Stimulated activated CD8-positive, alpha-beta memory T cell treated with anti-CD3 and anti-CD28 coated beads, Interleukin-15, amount 100 ng/mL, for 1 hour (primary cell): ENCODE measurements around the gene SORBS2.
"Not testable (repeated sequence)": the region's sequence is repeated elsewhere in the genome, so short reads cannot be mapped to it uniquely, and the experiment has no call there.

ENCODE experiments used
- DNase-seq: peaks from one replicate; pipeline ENCODE4 v3.0.0-alpha.2; 2020; ENCODE audit warnings: low read depth

Gene SORBS2

DNA sequence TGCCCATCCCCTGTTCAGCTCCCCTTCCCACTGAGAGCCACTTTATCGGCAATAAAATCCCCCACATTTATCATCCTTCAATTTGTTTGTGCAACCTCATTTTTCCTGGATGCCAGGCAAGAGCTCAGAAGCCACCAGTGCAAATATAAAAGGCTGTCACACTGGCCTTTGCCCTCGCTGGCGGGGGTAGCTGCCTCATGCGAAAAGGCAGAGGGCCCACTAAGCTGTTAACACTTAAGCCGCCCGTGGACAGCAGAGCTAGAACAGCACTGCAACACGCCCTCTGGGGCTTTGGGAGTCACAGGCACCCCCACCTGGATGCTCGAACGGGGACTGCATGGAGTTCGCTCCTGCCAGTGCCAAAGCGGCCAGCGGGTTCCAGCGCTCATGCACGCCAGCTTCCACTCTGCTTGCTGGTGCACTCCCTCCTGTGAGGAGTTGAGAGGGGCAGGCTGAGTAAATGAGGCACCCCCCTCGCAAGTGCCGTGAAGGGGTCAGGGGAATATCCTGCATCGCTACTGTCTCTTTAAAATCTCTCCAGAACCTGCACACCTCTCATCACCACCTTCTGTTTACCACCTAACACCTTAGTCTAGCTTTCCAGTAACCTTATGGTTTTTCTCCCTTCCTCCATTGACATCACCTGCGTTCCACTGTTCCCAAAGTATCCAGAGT is 99.5 kb downstream of the SORBS2 start:
- DNase-seq, result no peak

DNA sequence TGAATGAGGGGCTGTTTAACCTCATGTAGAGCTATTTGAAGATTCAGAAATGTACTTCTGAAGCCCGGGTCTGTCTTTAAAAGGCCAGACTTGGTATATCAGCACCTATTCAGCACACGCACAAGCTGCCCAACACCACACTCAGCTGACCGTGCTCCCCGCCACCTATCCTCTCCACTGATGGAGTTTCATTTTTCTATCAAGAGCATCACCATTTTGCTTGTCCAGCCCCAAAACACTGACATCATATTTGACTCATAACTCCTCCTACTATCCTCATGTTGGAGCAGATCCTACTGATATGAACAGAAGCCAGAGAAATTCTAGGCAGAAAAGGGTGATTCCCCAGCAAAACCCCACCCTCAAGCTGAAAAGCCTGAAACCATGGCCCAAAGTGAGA is 100.3 kb downstream of the SORBS2 start:
- DNase-seq, result no peak

DNA sequence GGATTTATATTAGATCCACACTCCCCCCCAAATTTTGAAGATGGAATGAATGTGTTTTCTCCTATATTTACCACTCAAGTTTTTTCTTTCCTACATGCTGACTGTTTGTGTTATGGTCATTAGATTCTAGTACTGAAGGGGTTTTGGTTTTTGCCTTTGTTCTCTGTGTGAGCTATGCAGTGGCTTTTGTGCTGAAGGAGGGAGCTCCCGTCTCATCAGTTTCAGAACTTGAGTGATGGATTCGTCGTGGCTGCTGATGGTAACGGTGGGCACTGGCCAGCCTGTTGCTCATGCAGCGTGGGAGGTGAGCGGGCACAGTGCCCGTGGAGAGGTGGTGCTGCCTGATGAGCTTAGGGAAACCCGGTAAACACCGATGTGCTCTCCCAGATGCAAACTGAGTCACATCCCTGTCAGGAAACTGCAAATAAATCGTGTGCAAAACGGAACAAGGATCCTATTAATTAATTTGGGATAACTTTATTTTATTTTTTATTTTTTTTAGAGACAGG is 101.5 kb downstream of the SORBS2 start:
- no peak for DNase-seq

DNA sequence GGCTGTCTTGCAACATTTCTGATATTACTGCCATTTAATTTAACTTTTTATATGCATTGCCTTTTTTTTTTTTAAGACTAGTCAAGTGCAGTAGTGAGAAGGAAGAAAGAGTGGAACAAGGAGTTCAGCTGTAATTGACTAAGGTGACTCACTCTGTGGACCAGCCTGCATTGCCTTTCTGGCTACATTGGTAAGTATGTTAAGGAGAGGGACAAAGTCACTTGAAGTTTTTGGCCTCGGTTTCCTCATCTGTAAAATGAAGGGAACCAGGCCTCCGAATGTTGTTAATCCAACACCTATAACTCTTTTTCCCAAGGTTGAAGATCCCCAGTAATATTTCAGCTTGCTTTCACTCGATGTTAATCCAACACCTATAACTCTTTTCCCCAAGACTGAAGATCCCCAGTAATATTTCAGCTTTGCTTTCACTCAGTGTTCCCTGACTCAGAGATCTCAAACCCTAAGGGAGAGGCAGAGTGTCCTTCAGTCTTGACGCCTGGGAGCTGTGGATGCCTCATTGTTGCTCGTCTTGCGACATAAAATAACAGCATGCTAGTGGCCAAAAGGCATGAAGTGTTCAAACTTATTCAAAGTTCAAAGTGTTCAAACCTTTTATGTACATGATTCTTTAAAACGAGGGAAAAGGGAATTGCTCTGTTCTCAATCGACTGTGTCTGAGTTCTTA is 102.0 kb downstream of the SORBS2 start:
- no peak for DNase-seq

DNA sequence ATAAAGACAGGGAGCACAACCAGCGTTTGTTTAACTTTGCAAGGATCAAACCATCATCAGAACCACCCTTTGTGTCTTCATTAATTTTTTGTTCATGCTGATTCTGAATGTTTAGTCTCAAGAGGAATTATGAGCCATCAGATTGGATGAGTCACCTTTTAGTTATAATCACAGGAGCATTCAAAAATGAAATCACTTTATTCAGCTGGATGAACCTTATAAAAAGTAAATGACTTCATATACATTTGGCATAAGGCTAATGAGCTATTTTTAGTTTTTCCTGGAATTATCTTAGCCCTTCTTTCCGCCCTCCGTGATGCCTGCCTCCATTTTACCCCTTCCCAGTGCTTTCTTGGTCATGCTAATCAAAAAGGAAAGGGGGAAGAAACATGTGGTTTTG is 103.6 kb downstream of the SORBS2 start:
- no peak for DNase-seq

DNA sequence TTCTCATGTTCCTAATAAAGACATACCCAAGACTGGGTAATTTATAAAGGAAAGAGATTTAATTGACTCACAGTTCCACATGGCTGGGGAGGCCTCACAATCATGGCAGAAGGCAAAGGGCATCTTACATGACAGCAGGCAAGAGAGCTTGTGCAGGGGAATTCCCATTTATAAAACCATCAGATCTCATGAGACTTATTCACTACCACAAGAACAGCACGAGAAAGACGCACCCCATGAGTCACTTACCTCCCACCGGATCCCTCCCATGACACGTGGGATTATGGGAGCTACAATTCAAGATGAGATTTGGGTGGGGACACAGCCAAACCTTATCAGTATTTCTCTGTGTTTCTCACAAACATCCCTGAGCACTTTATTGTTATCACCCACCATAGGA is 104.4 kb downstream of the SORBS2 start:
- not testable (repeated sequence) for DNase-seq

DNA sequence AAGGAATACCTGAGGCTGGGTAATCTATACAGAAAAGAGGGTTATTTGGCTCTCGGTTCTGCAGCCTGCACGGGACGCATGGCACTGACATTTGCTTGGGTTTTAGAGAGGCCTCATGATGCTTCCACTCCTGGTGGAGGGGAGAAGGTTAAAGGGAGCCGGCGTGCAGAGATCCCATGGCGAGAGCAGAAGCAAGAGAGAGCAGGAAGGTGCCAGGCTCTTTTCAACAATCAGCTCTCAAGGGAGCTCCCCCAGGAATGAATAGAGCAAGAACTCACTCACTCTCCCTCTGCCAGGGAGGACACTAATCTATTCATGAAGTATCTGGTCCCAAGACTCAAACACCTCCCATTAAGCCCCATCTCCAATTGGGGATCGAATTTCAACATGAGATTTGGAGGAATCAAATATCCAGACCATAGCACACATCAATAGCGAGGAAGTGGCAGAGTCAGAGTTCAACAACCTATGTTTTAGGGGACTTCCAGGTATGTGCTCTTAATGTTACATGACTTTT is 109.8 kb downstream of the SORBS2 start:
- no peak for DNase-seq

DNA sequence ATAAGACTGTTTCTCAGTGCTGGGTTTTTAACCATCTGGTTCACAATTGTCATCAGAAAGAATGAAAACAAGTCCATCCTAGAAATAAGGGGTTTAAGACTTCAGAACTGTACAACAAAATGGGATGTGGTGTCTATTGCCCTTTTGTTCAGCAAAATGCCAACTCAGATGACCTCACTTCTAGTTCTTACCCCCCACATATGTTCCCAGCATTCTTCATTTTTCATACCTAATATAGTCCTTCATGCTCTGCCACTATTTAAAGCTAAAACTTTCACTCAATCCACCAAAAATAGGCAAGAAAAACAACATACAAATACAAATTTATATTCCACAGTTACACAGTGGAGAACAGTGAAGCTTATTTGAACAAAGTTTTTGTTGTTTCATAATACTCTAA is 111.4 kb downstream of the SORBS2 start:
- no peak for DNase-seq

DNA sequence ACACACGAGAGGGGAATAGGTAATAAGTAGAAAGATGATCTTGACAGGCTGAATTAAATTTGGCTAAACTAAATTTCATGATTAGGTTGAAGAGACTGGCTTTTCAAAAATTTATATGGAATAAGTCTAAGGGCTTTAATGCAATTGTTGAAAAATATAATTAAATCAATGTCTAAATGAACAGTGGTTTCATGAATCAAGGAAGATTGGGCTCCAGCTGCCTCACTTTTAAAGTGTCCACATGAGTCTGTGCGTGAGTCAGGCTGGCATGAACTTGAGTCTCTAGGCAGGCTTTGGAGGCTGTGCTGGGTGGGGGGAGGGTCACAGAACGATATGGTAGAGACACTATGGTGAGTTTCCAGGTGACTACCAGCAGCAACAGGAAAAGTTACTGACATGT is 111.9 kb downstream of the SORBS2 start:
- DNase-seq, result no peak

DNA sequence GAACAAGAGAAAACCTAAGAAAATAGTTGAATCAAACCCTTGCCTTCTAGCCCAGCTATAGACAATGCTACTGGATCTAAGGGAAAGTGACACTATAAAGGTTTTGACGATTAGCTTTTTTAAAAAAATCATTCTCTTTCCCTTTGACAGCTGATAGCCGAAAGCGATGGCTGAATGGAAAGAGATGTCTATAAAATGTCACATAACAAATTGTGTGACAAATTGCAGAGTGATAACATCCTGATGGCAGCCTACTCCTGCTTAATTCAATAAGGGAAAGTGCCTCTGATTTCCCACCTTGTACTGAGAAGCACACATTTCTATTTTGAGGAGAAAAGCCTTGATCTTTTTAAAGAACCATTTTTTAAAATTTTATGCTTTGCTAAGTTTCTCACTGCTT is 114.5 kb downstream of the SORBS2 start:
- DNase-seq, result no peak

DNA sequence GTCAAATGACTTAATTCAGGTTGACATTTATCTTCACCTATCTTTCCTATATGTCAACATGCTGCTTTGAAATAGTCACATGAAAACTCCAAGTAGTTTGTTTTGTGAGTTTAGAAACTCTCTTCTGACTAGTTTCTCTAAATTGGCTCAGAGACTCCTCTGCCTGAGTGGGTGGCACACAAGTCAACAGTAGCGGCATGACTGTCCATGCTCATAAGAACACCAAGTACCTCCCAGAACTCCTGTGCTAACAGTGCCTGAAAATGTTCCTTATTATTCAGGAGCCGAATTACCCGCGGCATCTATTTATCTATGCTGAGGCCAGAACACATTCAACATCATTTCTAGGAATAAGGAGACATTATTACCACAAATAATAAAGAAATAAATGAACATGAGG is 116.3 kb downstream of the SORBS2 start:
- DNase-seq, result no peak

DNA sequence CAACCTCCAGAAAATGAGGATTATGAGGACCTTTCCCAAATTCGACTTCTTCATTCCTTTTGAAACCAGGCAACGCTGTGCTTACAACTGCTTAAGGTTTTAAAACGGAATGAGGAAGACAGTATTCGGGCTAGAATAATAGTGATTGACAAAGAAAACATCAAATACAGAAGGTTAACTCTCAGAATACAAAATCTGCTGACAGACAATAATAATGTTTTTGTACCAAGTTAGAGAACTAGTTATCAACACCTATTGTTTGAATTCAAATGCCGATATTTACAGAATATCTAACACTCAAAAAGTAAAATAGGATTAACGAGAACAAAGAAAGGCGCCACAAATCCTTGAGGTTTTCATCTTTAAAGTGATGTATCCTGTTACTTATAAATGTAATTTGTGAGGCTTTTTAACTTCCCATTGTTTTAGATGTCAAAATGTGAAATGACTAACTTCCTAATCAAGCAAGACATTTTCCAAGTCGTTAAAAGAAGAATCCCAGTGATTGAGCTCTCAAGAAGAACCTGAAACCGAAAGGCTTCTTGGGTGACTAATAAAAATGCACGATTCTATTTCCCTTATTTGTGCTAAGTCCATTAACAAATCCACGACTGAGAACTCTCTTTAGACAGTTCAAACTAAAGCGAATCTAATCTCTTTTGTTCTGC is 118.3 kb downstream of the SORBS2 start:
- no peak for DNase-seq

DNA sequence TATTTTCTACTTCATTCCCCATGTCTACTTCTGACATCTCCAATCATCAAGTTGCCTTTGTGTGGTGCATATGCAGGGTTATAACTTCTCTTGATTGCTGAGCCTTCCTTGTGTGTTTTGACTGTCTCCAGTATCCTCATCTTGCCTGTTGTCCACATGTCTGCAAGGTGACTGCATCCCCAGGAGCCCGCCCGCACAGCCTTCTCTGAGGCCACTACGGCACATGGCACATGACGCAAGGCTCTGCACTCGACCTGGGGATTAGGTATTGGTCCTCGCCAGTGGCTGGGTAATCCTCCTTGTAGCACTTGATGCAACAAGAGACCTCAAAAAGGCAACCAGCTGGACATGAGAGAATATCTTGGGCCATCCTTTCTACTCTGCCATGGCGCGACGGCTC is 122.6 kb downstream of the SORBS2 start:
- no peak for DNase-seq

DNA sequence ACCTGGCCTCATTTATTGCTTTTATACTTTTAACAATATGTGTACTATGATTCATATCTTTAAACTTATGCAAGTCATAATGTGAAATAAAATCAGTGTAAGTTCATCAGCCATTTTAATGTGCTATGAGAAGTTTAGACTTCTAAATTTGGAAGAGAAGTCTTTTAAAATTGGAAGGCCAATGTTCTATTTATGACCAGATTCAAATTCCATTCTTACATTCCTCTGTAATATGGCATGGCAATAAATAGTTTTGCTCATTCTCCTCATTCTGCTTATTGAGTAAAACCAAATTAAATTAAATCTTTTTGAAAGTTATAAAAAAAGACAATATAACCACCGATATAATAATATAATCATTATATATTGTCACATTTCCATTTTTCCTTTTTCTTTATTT is 126.2 kb downstream of the SORBS2 start:
- DNase-seq, result no peak

DNA sequence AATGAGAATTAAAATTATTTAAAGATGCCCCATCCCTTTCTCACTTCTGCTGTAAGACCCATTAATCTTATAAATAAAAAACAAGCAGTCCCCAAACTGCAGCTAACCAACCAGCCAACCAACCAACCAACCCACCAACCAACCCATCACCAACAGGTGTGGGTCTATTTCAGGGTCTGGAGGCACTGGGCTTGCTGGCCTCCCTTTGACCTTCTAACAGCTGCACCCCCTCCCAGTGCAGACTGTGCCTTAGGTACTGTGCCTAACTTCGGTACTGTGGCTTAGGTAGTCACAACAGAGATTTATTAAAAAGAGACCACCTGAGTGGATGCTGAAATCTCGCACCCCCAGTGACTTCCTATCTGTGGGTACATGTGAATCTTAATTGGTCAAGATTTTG is 128.1 kb downstream of the SORBS2 start:
- no peak for DNase-seq

DNA sequence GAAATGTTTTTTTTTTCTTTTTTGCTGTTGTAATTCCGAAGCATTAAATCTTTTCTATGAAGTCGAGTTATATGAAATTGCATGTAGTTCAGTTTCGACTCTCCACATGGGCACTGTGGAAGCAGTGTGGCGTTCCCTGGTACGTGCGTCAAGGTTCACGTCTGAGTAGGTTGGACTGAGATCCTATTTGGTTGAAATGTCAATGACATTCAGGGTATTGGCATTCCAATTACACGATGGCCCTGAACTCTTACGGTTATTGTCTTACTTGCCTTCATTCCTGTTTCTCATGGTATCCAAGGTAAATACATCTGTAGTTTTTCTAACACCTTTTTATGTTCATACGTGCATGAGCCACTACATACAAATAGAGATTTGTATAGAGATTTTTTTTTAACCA is 128.8 kb downstream of the SORBS2 start:
- no peak for DNase-seq

DNA sequence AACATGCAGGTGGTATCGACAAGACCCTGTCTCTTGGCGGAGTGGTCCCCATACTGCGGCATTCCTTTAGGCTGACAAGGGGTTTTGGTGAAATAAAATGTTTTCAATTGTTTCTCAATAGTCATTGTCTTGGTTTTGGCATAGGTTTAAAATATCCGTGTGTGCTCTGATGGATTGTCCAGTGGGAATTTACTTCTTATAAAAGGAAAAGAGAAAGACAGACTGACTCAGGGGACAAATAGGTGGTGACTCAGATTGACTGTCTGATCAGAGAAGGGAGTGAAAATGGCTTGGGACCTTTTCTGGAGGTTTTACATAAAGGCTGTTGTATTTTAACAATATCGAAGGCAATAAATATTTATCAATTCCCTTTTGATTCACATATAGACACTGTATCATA is 129.8 kb downstream of the SORBS2 start:
- no peak for DNase-seq

DNA sequence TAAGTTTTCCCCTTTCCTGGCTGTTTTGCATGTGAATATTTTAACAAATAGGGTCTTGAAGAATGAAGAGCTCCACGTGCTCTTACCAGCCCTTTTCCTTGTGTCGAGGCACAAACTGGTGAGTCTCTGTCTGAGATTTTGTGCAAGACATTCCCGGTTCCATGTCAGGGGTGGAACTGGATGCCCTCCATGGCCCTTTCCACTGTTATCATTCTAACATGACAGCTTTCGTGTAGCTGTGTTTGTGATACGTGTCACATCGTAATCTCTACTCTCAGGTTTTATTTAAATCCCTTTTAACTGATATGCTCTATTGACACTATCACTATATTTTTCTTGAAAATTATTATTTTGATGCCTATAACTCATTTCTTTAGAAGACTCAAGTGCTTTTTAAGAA is 130.4 kb downstream of the SORBS2 start:
- no peak for DNase-seq

DNA sequence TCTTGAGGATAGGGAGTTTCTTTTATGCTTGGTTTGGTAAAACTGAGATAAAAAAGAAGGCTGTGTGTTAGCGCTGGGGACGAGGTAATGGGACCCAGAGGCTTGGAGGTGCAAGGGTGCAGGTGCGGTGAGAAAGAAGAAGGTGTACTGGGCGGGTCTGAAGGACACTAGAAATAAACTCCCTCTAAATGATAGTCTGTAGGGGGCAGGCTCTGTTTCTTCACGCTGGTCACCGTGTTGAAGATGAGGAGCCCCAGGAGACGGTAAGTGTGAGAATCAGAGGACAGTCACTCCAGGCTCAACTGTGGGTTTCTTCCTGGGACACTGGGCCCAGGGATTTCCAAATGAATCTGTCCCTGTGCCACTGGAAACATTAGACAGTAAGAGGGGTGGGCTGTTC is 131.4 kb downstream of the SORBS2 start:
- DNase-seq, result no peak

DNA sequence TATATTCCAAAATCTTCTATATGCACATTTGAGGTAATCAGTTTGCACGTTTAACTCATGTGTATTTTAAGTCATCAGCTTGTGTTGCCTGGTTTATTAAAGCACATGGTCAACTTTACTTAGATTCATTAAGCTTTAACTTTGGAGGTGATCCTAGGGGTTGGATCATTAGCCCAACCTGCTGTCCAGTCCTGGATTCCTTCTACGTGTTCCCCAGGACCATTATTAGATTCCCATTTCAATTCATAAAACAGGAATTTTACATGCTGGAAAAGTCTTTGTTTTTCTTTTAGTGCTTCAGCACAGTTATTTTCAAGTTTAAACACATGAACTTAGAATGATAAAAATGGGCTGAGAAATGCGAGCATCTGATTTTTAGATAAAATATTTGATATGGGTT is 132.5 kb downstream of the SORBS2 start:
- DNase-seq, result no peak

DNA sequence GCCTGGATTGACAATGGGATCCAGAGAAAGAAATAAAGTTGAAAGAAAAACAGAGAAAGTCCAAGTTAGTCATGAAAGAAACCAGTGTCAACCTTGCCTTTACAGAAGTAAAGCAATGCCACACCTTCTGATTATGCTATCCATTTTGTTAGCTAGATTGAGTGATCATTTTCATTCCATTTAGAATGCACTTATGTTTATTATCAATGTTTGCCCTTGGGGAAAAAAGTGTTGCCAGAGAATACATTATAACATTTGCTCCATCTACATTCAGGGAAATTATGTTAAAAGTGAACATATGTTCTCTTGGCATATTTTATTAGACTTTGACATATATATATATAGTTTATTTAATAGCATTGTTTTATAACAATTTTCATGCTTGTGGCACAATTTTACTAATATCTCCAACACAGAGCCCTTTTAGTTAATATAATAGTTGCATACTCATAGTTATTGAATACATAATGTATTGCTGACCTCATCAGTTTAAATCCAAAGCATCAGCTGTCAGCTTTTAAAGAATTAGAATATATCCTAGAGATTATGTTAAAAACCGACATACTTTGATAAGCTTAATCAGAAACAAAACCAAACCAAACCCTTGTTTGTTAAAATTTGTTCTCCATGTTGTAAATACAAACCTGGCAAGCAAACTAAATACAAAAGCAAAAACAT is 134.2 kb downstream of the SORBS2 start:
- no peak for DNase-seq

DNA sequence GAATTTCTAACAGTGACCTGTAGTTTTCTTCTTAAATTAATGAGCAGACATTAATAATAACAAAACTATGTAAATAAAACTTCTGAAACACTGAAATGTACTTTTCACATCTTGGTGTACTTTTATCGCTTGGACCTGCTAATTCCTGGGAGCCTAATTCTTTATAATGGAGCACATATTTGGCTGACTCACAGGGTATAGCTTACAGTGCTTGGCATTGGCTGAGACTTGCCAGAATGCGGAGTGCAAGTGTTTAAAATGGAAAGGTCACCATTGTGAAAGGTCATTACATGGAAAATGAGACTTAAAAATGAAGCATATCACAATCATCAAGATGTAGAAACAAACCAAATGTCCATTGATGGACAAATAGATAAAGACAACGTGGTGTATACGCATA is 139.4 kb downstream of the SORBS2 start:
- no peak for DNase-seq

DNA sequence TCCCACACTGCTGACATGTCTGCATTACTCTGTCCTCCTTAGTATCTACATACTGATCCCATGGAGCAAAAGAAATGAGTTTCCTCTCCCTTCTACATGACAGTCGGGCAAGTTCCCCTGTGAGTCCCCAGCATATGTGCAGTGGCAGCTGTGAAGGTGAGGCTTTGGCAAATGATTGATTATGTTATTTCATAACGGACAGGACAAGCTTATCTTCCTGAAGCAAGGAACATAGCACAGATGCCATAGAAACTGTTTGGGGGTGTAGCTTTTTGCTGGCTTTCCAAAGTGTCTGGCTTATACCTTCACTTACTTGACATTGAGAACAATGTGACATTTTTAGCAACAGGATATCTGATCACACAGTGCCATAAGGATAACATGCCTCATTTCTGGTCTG is 139.8 kb downstream of the SORBS2 start:
- no peak for DNase-seq
